Measurements from ENCODE around the gene RBP3.

DNA sequence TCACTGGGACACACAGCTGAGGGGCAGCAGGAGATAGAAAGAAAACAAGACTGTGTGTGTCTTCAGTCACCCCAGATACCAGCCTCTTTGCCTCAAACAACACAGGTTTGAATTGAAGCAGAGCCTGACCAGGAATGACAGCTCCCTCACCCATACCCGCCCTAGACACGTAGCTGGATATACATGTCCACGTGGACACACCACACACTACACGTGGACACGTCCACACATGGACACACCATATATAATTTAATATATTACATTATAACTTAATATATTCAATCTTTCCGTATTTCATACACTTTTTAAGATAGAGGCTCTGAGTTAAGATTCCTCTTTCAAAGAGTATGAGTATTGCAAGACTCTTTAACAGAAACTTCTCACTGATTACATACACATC is 14.6 kb upstream of the RBP3 start:
- TF ChIP-seq, protein P1, sequence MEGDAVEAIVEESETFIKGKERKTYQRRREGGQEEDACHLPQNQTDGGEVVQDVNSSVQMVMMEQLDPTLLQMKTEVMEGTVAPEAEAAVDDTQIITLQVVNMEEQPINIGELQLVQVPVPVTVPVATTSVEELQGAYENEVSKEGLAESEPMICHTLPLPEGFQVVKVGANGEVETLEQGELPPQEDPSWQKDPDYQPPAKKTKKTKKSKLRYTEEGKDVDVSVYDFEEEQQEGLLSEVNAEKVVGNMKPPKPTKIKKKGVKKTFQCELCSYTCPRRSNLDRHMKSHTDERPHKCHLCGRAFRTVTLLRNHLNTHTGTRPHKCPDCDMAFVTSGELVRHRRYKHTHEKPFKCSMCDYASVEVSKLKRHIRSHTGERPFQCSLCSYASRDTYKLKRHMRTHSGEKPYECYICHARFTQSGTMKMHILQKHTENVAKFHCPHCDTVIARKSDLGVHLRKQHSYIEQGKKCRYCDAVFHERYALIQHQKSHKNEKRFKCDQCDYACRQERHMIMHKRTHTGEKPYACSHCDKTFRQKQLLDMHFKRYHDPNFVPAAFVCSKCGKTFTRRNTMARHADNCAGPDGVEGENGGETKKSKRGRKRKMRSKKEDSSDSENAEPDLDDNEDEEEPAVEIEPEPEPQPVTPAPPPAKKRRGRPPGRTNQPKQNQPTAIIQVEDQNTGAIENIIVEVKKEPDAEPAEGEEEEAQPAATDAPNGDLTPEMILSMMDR (IDR thresholded peaks at IDR 0.05; ENCODE audit: low read length), result no peak
- TF ChIP-seq EZH2 (optimal IDR thresholded peaks at IDR 0.05; ENCODE audit: low read depth, low read length), result no peak
